G401 (cell line): ENCODE measurements around the gene GPATCH4. TPM values are rescaled to one million over a fixed set of nuclear protein-coding genes. Genes with fewer than 3 reads are reported as not detected.
A peak's percentile ranks its signal among the peaks of the same experiment; 100 is the strongest.

ENCODE experiments used
- DNase-seq: peaks from one replicate; pipeline ENCODE4 v3.0.0-alpha.2; 2015; ENCODE audit warnings: low spot score
- in situ Hi-C: cut with HindIII; loops from 2 replicates; pipeline ENCODE4 v1.10.0; 2016; ENCODE audit warnings: low sequenced_read_pairs, mixed read lengths
- total RNA-seq: library from RNA; depleted of rRNA; stranded (reverse); fragments of >200 nt; shearing (Covaris generic); gene quantifications from 2 replicates; pipeline ENCODE4 v1.2.3, GENCODE V29; 2014

The GPATCH4 gene
- total RNA-seq, 1 experiment from 2014 or later, result 25.4 TPM

DNA sequence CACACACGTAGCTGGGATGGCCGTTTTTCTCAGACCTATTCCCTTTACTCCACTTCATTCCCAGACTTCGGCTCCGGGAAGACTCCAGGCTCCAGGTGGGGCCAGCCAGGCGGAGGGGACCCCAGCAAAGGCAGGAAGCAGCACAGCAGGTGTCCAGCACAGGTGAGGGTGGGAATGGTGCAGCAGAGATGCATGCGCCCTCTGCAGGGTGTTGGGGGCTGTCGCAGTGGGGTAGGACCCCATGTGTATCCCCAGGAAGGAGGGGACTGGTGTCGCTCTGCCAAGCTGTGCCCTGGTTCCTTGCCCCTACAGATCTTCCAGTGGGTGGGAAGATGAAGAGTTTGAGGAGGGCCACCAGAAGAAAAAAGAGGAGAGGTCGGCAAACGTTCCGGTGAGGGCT lies 16.5 kb downstream of the GPATCH4 start:
- in situ Hi-C loops, result no loop called here
- no peak for DNase-seq

DNA sequence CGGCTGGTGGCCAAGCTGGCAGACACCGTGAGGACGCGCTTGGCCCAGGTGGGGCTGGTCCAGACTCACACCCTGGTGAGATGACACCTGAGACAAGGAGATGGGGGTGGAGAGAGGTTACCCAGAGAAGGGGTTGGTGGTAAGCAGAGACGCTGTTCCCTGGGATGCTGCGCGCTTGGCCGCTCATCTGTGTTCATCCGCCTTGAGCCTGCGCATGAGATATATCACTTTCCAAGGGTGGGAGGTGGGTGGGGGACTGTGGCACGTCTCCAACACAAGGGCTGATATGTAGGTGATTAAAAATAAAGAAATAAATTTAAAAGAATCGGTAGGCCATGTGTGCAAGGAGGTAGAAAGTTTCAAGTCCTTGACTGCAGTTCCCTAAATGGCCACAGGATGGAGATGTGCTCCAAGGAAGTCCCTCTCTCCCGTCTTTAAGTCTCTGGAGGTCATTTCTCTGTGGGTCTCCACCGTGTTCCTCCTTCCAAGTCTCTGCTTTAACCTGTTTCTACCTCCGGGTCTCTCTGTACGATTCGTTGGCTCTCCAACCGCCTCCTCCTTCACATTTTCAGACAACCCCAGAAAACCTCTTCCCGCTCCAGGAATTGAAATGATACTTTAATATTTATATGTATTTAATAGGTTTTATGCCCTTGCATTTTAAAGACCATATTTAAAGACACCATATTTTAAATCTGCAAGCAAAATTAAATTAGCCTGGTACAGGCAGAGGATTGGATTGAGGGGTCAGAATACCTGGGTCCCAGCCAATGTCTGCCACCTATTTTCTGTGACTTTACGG lies 17.3 kb downstream of the GPATCH4 start:
- DNase-seq, result peak; percentile 91
- in situ Hi-C loops, result no loop called here

DNA sequence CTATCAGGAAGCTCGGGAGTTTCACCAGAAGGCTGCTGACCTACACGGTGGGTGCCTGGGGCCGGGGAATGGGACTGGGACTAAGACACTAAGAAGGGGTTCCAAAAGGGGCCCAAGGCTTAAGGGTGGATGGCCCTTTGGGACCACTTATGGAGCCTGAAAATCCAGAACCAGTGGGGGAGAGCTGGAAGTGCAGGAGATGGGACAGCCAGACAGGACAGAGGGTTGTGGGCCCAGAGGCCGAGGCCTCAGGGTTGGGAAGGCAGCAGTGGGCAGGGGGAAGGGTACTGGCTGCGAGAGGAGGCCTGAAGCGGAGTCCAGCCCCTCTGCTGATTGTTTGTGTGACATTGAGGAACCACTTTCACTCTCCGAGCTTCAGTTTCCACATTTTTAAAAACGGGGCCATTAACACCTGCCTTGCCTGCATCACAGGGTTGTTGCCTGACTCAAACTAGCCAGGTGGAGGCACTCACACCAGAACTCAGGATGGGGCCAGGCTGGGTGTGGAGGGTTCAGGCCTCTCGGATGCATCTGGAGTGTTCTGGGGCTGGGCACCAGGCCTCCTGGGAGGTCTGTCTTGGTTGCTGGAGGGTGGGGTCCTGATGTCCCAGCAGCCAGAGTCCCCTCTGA lies 18.8 kb downstream of the GPATCH4 start:
- in situ Hi-C loops, result no loop called here
- DNase-seq, result no peak

DNA sequence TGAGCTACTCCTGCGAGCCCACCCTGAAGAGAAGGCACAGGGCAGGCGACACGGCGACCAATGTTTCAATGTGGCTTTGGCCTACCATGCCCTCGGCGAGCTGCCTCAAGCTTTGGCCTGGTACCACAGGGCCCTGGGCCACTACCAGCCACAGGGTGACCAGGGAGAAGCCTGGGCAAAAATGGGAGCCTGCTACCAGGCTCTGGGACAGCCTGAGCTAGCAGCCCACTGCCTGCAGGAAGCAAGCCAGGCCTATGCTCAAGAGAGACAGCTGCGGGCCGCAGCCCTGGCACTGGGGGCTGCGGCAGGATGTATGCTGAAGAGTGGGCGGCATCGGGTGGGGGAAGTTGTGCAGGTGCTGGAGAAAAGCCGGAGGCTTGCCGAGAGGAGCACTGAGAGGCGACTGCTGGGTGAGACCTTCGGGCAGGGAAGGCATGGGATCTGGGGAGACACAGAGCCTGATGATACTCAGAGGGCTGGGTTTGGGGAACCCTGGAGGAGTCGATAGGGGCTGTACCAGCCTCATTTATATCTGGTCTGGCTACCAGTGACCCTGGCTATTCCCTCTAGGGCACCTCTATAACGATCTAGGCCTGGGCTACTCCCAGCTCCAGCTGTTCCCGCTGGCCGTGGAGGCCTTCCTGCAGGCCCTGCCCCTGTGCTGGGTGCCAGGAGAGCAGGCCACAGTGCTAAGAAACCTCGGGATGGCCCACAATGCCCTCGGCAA lies 19.5 kb downstream of the GPATCH4 start:
- DNase-seq, result no peak
- in situ Hi-C loops, result no loop called here

DNA sequence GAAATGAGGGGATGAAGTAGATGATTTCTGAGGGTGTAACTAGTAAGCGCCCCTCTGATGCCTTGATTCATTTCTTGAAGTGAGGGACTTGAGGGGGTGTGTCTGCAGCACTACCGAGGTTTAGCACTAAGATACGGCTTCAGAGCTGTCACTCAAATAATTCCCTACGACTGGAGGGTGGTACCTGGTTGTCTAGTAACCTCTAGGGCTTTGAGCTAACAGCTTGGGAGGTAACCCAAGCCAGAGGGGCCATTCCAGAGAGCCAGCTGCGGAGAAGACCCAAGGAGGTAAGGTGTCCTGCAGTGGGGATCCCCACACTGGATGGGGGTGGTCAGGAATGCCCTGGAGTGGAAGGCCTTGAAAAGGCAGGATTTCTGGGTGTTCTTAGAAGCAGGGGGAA lies 21.8 kb downstream of the GPATCH4 start, which contains the start of gene TTC24:
TSS of gene TTC24 (plus strand) at position 252 of the 400 bp plus-strand sequence. CDS start 1,642 bp downstream, outside the sequence.
- no peak for DNase-seq
- in situ Hi-C loops, result no loop called here

DNA sequence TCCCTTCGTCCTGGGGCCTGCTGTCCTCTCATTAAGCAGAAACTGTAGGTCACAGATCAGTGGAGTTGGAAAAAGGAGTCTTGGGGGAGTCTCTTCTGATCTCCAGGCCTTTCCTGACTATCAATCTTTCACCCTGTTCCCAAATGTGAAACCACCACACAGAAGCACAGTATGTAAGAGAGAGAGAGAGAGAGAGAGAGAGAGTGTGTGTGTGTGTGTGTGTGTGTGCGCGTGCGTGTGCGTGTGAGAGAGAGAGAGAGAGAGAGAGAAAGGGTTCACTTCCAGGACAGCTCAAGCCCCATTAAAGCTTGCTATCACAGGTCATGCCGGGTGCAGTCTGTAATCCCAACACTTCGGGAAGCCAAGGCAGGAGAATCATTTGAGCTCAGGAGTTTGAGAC lies 23.2 kb downstream of the GPATCH4 start:
- in situ Hi-C loops, result no loop called here
- DNase-seq, result no peak

DNA sequence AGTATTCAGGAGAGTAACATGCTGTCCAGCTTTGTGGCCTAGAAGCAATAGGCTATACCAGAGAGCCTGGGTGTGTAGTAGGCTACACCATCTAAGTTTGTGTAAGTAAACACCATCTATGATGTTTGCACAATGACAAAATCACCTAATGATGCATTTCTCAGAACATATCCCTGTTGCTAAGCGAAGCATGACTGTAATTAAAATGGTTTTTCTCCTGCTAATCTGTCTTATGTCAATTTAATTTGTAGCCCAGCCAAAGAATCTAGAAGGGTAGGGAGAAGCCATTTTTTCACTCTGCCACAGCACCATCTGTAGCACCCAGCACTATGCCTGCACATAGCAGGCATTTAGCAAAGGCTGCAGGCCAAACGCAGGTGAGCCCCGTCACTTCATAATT lies 23.7 kb downstream of the GPATCH4 start:
- no peak for DNase-seq
- in situ Hi-C loops, result no loop called here

DNA sequence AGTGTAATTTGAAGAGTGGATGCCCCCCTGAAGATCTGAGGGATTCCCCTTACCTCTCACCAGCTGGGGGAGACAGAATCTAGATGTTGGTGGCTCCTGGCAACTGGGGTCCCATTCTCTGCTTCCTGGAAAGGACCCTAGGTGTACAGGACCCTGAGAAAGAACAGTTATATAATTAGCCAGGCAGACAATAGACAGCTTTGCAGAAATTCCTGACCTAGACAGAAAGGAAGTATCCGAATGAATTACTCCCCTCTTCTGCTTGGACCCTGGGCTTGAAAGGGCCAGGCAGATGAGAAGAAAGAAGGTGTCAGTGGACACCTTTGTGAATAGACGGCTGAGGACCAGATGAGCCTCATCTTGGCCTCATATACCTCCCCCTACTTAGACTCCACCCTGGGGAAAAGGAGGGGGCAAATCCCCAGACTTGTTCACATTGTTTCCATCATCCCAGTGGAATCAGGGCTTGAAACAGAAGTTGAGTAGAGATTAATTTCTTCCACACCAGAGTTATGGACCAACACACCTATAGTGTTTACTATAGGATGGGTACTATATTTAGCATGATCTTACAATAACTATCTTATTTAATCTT lies 27.1 kb downstream of the GPATCH4 start:
- DNase-seq, result no peak
- in situ Hi-C loops, result no loop called here

DNA sequence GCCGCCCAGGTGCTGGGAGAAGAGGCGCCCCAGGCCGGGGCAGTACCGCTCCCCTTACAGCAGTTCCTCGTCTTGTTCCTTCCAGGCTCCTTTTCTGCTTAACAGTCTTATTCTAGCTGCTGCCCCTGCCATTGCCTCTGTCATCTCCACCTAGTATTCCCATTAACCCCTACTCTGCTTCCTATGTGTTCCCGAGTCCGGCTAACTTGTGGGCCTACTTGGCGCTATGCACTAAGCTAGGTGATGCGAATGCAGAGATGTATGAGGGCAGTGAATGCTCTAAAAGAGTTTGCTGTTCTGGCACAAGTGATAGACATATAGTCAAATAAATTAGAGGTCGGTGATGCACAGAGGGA lies 28.6 kb downstream of the GPATCH4 start:
- DNase-seq, result no peak
- in situ Hi-C loops, result no loop called here

DNA sequence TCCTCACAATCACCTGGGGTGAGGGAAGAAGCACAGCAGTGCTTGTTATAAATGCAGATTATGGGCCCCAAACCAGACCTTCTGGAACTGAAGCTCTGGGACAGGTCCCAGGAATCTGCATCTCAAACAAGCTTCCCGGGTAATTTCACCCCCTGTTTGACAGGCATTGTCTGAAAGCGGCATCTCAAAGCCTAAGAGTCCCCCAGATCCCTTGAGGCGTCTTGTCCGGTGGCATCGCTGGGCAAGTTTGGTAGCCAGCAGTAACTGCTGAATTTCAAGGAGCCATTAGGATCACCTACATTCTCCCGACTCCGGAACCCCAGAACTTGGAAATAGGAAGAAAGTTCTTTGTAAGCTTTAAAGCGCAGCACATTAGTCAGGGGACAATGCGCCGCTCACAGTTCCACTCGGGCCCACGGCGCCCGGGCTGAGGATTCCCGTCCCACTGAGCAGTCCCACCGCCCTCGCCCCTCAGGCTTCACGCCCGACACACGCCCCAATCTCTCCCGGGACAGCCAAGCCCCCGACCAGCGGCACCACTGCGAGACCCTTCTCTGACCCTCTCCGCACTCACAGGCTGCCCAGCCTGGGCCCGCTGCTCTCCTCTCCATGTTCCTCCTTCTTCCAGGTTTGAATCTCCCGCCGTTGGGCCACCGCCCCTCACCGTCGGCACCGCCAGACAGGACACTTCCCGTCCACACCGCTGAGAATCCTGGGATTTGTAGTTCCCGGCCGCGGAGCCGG lies 29.2 kb downstream of the GPATCH4 start, which contains the start of gene IQGAP3:
TSS of gene IQGAP3 (minus strand) at position 647 of the 744 bp plus-strand sequence. CDS start at position 611, 36 bp downstream.
- peak; percentile 87 for DNase-seq
- in situ Hi-C loops, result no loop called here

DNA sequence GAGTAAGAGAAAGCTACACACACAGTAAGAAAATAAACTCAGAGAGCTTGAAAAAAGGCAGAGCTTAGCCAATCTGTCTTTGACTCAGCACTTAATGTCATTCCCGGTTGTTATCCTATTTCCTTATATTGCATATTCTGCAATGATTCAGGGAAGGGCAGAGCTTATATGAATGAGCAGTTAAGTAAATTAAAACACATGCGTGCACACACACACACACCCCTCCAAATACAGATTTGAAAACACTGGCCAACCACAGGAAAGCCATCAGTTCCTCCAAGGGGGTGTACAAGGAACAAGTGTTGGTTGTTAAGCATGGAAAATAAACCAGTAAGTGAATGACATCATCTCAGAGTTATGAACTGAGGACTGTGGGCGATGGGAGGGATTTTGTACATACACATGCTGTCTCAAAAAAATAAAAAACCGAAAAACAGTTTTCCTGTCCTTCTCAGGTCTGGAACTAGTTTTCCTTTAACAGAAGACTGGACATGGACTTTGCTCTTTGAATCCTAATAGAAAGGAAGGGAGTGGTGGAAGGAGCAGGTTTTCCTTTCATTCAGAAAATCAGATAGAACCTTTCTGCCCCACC lies 29.9 kb downstream of the GPATCH4 start:
- in situ Hi-C loops, result no loop called here
- DNase-seq, result no peak

DNA sequence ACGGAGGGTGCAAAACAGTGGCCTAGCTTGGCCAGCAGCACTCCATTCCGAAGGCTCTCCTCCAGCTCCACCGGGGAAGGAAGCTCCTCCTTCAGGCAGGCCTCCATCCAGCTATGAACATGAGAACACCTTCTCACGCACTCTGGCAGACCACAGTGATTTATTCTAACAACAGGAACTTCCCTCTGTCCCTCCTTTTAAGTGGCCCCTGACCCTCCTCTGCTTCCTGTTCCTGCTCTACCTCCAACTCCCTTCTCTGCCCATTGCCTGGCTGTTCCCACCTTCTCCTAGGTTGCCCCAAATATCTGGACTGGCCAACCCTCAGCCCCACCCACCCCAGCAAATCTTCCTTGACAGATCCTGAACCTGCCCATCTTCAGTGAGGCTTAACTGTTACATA lies 34.8 kb downstream of the GPATCH4 start:
- DNase-seq, result no peak
- in situ Hi-C loops, result no loop called here

DNA sequence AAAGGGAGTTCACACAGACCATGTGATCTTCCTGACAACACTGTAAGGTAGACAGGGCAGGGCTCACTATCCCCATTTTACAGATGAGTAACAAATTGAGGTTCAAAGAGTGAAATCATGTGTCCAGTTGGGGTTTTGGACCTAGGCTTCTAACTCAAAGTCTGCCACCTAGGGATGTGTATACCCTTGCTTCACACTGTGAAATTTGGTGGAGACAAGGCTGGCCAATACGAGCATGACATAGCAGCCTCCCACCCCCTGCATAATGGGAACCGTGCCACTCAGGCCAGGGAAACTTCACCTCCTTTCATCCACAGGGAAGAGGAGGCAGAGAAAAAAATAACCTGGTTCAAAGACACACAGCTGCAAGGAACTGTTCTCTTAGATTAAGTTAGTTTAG lies 35.8 kb downstream of the GPATCH4 start:
- DNase-seq, result no peak
- in situ Hi-C loops, result no loop called here

DNA sequence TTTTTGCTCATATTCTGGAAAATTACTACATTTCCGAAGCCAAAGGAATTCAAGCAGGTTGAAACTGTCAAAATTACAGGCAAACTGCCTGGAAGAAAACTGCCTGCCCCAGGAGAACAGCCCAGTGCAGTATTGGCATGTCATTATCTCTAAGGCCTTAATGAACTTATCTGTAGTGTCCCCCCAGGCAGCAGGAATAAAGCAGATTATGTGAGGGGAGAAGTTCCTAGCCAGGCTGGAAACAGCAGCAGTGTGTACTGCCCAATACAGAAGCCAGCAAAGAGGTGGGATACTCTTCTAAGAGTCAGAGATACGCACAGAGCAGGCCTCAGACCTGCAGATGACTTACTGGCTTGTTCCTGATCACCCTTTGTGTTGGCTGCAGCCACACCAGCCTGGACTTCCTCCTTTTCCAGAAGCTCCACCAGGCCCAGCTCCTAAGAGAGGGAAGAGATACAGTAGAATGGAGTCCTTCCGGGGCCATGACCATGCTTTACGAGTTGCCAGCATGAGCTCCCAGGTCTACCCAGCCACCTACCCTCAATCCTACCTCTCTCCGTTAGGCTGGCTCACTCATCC lies 40.6 kb downstream of the GPATCH4 start:
- in situ Hi-C loops, result no loop called here
- no peak for DNase-seq

DNA sequence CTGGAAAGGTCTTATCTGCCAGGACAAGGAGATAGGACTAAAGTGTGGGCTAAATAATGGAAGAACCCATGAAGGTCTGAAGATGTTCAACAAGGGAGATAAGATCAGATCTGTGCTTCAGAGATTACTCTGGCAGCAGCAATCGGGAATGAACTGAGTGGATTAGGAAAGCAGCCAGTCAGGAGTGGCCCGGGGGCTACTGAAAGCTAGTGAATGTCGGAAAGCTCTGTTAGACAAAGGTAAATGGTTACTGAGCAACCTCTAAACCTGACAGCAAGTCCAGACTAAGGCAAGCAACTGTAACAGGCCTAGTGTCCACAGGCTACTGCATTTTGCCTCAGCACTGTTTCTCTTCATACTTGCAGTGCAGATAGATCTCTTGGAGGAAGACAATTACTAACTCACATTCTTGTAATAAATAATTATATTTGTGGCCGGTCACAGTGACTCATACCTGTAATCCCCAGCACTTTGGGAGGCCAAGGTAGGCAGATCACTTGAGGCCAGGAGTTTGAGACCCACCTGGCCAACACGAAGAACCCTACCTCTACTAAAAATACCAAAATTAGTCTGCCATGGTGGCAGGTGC lies 41.4 kb downstream of the GPATCH4 start:
- DNase-seq, result no peak
- in situ Hi-C loops, result no loop called here

DNA sequence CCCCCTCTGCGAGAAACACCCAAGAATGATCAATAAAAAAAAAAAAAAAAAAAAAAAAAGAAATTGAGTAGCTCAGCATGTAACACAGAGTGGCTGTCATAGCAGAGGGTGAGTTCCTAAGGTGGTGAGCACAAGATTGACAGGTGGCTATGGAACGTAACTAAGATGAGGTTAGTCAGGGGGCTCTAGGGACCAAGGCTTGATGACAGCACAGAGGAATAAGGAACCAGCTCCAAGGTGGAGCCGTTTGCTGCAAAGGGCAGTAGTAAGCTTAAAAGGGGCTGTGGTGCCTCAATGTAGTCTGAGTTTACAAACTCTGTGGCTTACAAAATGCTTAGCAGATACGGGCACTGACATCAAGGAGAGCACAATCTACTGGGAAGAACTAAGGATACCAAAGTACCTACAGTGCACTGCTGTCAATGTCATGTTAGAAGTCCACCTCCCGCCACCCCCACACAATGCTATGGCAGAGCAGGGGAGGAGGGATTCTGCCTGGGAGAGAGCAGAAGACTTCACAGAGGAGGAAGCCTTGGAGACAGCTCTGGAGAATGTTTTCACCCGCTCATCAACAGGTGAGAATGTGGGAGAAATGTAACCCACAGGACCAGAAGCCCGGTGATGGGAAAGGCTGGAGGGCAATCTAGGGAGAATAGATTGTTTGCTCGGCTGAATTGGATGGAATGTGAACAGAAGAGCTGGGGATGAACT lies 42.0 kb downstream of the GPATCH4 start:
- no peak for DNase-seq
- in situ Hi-C loops, result no loop called here

DNA sequence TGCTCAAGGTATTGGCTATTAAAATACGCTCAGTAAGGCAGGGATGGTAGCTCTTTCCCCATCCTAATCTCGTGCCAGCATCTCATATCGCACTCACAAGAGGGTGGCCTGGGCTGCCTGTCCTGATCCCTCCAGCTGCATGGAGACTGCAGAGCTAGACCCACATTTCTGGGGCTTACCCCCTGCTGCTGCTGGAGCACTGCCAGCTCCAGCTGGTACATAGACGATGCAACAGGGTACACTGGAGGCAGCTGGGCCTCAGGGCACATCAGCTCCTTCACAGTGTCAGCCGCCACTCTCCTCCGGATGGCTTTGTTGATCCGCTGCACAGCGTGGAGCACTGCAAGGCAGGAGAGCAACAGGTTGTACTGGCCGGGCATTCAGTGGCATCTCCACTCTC lies 44.9 kb downstream of the GPATCH4 start:
- in situ Hi-C loops, result no loop called here

More for the DNA sequence above, 44.9 kb downstream of the GPATCH4 start:
- no peak for DNase-seq
